ENCODE results near the gene KIRREL2. TPM values are rescaled to one million over a fixed set of nuclear protein-coding genes. Genes with fewer than 3 reads are reported as not detected.

The KIRREL2 gene
- total and polyA plus RNA-seq, 2 donors (not counting 1 experiment from before 2014, with no cell fraction given): not detected

GRCh38 chr19:35894342-35894741 lies 37.6 kb downstream of the KIRREL2 start:
- Histone ChIP-seq H3K4me3 (ENCODE audit: control extremely low read depth in 1 of 5, extremely low read depth in 1 of 5, insufficient read depth in 1 of 5, low read depth in 2 of 5, low read length in 4 of 5) (no peak overlapping the region), H3K4me2 (replicated peaks; ENCODE audit: low read depth, low read length, poor library complexity, severe bottlenecking) (no peak overlapping the region), H3K27me3 (replicated peaks in 1 of 4; ENCODE audit: control extremely low read depth in 1 of 4, control insufficient read depth in 3 of 4, insufficient read depth in 4 of 4, low read length in 3 of 4) (no peaks in the 10 kb centered on the region), H3K79me2 (ENCODE audit: control insufficient read depth, insufficient read depth, low read length) (peaks cover 44% of the 10 kb centered on the region), H3K36me3 (replicated peaks in 1 of 2; ENCODE audit: control extremely low read depth in 1 of 2, control insufficient read depth in 1 of 2, extremely low read depth in 1 of 2, insufficient read depth in 2 of 2, low read length in 1 of 2) (peaks cover 19 to 89% of the 10 kb centered on the region in 2 experiments), H2AFZ (ENCODE audit: insufficient read depth, low read depth, low read length, poor library complexity, severe bottlenecking) (no peak overlapping the region), H3K9me3 (ENCODE audit: control extremely low read depth in 1 of 3, control insufficient read depth in 2 of 3, insufficient read depth in 1 of 3, low read length in 2 of 3) (no peaks in the 10 kb centered on the region), H4K20me1 (ENCODE audit: control insufficient read depth, insufficient read depth, low read length, poor library complexity, severe bottlenecking) (peaks cover 93% of the 10 kb centered on the region), H3K9ac (ENCODE audit: low read length) (no peak overlapping the region), H3K27ac (ENCODE audit: low read length in 2 of 2) (no peak overlapping the region), H3K4me1 (ENCODE audit: control insufficient read depth in 2 of 2, insufficient read depth in 2 of 2, low read length in 2 of 2) (peaks cover 16 to 26% of the 10 kb centered on the region in 2 donors)
- Mint-ChIP-seq H3K9me3 (ENCODE audit: insufficient read depth) (no peaks in the 10 kb centered on the region), H3K4me1 (peaks cover 30% of the 10 kb centered on the region), H3K27me3 (no peaks in the 10 kb centered on the region), H3K4me3 (no peak overlapping the region), H3K27ac (no peak overlapping the region)
- peak; percentile 32 for DNase-seq
- intact Hi-C loops (cut with micrococcal nuclease): no loop called here
- CTCF ChIA-PET: interaction anchor here (1.1 to 1.8 kb wide), 3 partner anchors 12 to 38 kb away, joined by 3 to 9 read pairs (median 5); no protein-coding TSS in a partner anchor
- TF ChIP-seq EZH2 (IDR thresholded peaks at IDR 0.05; ENCODE audit: borderline replicate concordance, insufficient read depth, low read depth, low read length, poor library complexity, severe bottlenecking) (no peak), CTCF (IDR thresholded peaks at IDR 0.05) (no peak)
- 100% methylated on average over 1 of the region's 2 CpGs for WGBS (ENCODE audit: insufficient coverage)
- ATAC-seq (ENCODE audit: low read depth): no peak
- POLR2A ChIA-PET: interaction anchor here (0.6 kb wide), 1 partner anchor 689 kb away, joined by 6 read pairs; no protein-coding TSS in a partner anchor

- DNase-seq: peak; percentile 46
- Mint-ChIP-seq H3K27ac (no peak overlapping the region), H3K9me3 (ENCODE audit: insufficient read depth) (no peaks in the 10 kb centered on the region), H3K4me1 (peaks cover 38% of the 10 kb centered on the region), H3K4me3 (peak overlapping the region; percentile 12), H3K27me3 (no peaks in the 10 kb centered on the region)
- Histone ChIP-seq H2AFZ (ENCODE audit: insufficient read depth, low read depth, low read length, poor library complexity, severe bottlenecking) (no peak overlapping the region), H3K36me3 (replicated peaks in 1 of 2; ENCODE audit: control extremely low read depth in 1 of 2, control insufficient read depth in 1 of 2, extremely low read depth in 1 of 2, insufficient read depth in 2 of 2, low read length in 1 of 2) (peaks cover 16 to 72% of the 10 kb centered on the region in 2 experiments), H3K4me2 (replicated peaks; ENCODE audit: low read depth, low read length, poor library complexity, severe bottlenecking) (no peak overlapping the region), H3K4me1 (ENCODE audit: control insufficient read depth in 2 of 2, insufficient read depth in 2 of 2, low read length in 2 of 2) (peaks cover 20 to 33% of the 10 kb centered on the region in 2 donors), H3K79me2 (ENCODE audit: control insufficient read depth, insufficient read depth, low read length) (peaks cover 45% of the 10 kb centered on the region), H4K20me1 (ENCODE audit: control insufficient read depth, insufficient read depth, low read length, poor library complexity, severe bottlenecking) (peaks cover 78% of the 10 kb centered on the region), H3K9ac (ENCODE audit: low read length) (no peak overlapping the region), H3K27ac (ENCODE audit: low read length in 2 of 2) (peak overlapping the region in 1 of 2 donors; percentile 100), H3K4me3 (ENCODE audit: control extremely low read depth in 1 of 5, extremely low read depth in 1 of 5, insufficient read depth in 1 of 5, low read depth in 2 of 5, low read length in 4 of 5) (no peak overlapping the region), H3K27me3 (replicated peaks in 1 of 4; ENCODE audit: control extremely low read depth in 1 of 4, control insufficient read depth in 3 of 4, insufficient read depth in 4 of 4, low read length in 3 of 4) (no peaks in the 10 kb centered on the region), H3K9me3 (ENCODE audit: control extremely low read depth in 1 of 3, control insufficient read depth in 2 of 3, insufficient read depth in 1 of 3, low read length in 2 of 3) (peaks cover 0 to 3% (median 0%) of the 10 kb centered on the region in 3 donors)
- WGBS (ENCODE audit: insufficient coverage): 96% methylated on average over 18 of the region's 21 CpGs
- CTCF ChIA-PET: interaction anchor here (3.6 kb wide), 1 partner anchor 14 kb away, joined by 11 read pairs; no protein-coding TSS in a partner anchor
- POLR2A ChIA-PET: no interaction called here
- no peak for ATAC-seq (ENCODE audit: low read depth)
- no peak for TF ChIP-seq CTCF (IDR thresholded peaks at IDR 0.05)
- TF ChIP-seq EZH2 (IDR thresholded peaks at IDR 0.05; ENCODE audit: borderline replicate concordance, insufficient read depth, low read depth, low read length, poor library complexity, severe bottlenecking): no peak
- intact Hi-C loops (cut with micrococcal nuclease): no loop called here
Measured at GRCh38 chr19:35895911-35896642, 39.4 kb downstream of the KIRREL2 start.

Data from B cell (primary cell).